Putamen (tissue), 1 donor: ENCODE results near the gene NDE1.
"Not testable (repeated sequence)": the region's sequence is repeated elsewhere in the genome, so short reads cannot be mapped to it uniquely, and the experiment has no call there.

Source experiments
- DNase-seq: peaks from one replicate; pipeline ENCODE4 v3.0.0-alpha.2; 2016; ENCODE audit warnings: low spot score

The NDE1 gene

DNA sequence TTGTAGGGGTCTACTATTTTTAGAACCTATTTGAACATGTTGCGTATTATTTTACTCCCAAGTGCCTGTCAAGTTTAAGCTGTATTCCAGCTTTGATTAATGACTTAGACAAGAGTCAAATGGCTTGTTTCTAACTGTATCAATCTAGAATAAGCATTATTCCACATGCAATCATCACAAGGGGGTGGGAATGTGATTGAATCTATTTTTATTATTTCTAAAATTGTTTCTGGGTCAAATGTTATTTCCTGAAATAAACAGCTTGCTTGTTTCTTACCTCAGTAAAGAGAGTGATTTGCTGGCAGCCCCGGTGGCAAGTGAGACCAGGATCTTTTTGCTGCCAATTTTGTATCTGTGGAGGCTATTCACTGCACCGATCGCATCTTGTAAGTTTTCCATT is 28.6 kb upstream of the NDE1 start:
- no peak for DNase-seq

DNA sequence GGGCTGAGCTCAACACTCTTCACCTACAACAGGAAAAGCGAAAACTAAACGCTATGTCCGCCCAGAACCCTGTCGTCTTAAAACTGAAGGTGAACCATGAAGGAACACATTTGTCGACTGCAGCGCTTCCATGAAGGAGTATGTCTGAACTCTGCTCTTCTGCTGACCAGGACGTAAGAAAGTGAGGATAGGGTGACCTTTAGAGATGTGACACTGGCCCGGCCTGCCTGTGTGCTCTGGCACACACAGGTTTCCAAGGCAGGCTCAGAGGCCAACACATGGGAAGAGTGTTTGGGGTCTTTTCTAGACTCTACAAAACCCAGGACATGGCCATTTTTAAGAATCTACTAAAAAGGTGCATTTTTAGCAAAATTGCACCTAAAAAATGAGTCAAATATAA is 28.2 kb upstream of the NDE1 start:
- DNase-seq = no peak

GRCh38 chr16:15631730-15632409 is 18.2 kb upstream of the NDE1 start:
- DNase-seq = no peak

GRCh38 chr16:15635926-15636325 is 14.1 kb upstream of the NDE1 start:
- no peak for DNase-seq

DNA sequence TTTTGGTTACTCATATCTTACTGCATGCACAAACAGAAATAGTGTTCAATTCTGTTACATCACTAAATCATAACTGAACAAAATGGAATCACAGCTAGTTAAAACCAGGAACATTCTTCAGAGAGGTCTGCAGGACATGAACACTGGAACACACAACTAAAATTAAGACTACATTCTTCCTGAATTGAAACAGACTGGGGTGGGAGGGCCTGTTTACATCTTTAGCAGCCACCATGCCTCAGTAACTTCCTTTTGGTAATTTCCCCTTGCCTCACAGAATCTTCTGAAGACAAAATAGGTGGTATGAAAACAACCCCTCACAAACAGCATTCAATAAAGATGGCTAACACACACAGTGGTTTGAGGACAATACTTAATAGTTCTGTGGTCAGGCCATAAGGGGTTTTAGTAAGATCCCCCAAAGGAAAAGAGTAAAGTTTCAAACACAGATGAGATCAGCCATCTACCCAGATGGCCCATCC is 13.6 kb upstream of the NDE1 start:
- DNase-seq = no peak

- no peak for DNase-seq
These were observed 10.9 kb upstream of the NDE1 start for GRCh38 chr16:15639061-15639568.

DNA sequence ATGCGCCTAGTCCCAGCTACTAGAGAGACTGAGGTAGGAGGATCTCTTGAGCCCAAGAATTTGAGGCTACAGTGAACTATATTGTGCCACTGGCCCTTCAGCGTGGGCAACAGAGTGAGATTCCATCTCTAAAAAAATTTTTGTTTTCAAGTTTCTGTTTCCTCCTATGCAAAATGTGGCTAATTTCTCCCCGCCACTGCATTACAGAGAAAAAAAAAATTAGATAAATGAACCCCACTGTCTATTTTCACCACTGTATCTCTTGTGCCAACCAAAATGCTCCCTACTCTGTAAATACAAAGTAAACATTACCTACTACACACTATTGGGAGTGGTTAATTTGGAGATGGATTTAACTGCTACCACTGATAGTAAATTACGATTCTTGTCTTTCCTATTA is 9.1 kb upstream of the NDE1 start:
- no peak for DNase-seq

GRCh38 chr16:15641753-15642556 is 8.1 kb upstream of the NDE1 start:
- no peak for DNase-seq

DNA sequence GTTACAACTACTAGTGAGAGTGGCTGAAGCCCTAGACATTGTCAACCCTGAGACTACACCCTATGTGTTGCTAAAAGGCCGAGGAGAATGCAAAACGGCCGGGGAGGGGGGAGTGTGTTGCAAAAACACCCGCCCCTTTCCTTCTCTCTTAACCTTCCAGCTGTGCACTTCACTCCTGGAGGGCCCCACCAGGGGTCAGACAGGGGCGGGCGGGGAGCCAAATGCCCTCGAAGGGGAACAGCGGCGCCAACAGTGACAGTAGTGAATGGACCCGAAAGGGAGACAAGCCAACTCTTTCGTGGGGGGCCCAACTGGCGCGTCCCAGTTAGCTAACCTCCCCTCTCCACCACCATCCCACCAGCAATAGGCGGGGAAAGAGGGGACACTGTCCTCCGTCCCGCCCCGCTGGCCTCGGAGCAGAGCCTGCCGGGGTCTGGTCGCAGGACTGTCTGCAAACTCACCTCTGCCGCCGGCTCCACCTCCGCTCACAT is 7.4 kb upstream of the NDE1 start:
- DNase-seq = no peak

GRCh38 chr16:15643048-15643945 is 6.7 kb upstream of the NDE1 start, which contains the start of gene MARF1:
Gene MARF1 (minus strand): TSS chr16:15643154. CDS start chr16:15639233, 3,921 bp downstream.
- DNase-seq = peak; percentile 95

GRCh38 chr16:15643946-15644250 is 6.1 kb upstream of the NDE1 start:
- no peak for DNase-seq

GRCh38 chr16:15644267-15644961 is 5.6 kb upstream of the NDE1 start:
- DNase-seq = peak; percentile 13

- not testable (repeated sequence) for DNase-seq
These were observed 5.0 kb upstream of the NDE1 start for GRCh38 chr16:15644962-15645465.

- DNase-seq = not testable (repeated sequence)
These were observed 3.3 kb upstream of the NDE1 start for GRCh38 chr16:15646557-15647293.

DNA sequence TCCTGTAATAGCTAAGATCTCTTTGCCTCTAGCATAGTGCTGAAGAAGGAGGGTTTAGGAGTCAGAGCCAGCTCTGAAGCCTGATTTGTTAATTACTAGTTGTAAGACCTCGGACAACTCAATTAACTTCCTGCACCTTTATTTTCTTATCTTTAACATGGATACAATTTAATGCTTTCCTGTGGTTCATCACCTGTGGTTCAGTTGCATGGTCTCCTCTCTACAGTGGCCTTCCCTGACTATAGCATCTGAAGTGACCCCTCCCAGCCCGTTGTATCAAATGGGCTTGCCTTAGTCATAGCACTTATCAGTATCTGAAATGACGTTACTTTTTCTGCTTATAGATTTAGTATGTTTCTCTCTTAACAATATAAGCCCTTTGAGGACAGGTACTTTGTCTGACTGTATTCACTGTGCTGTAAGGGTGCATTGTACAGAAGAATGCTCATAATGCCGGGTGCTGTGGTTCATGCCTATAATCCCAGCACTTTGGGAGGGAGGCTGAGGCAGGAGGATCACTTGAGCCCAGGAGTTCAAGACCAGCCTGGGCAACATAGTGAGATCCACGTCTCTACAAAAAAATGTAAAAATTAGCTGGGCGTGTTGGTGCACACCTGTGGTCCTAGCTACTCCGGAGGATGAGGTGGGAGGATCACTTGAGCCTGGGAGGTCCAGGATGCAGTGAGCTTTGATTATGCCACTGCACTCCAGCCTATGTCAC is 2.6 kb upstream of the NDE1 start:
- DNase-seq = no peak

- no peak for DNase-seq
These were observed 1.8 kb upstream of the NDE1 start for GRCh38 chr16:15648135-15648730.

GRCh38 chr16:15649311-15649710 is 734 bp upstream of the NDE1 start:
- not testable (repeated sequence) for DNase-seq

DNA sequence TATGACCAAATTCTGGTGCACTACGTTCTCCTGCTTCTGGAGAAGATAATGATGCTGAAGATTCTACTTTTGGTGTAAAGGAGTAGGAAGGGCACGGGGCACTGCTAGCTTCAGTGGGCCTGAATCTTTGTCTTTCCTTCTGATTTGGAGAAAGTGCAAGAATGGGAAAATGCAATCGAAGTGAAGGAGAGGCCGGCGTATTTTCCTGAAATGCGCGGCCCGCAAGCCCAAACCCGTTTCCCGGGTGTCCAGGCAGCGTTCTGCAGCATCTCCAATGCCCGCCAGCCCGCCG is 372 bp upstream of the NDE1 start:
- no peak for DNase-seq

DNA sequence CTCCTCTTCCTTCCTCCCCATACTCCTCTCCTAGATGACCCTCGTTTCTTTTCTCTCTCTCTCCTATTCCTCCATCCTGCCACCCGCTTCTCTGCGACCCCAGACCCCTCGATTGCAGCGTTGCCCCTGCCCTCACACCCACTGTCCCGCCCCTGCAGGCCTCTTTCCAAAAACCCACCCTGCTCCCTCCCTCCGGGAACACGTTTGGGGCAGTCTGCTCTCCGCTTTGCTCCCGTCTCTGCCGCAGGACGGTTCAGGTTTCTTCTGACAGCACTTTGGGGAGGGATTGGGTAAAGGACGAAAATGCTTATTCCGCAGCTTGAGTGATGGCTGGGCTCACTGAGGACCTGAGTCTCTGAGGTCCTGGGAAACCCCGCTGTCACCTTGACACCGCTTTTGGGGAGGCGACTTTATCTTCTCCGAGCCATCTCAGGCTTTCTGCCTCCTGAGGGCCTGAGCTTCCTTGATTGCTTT is 690 bp downstream of the NDE1 start:
- no peak for DNase-seq
